ENCODE measurements around the gene PHYHD1. TPM values are rescaled to one million over a fixed set of nuclear protein-coding genes. Genes with fewer than 3 reads are reported as not detected.
A peak's percentile ranks its signal among the peaks of the same experiment; 100 is the strongest.

Gene PHYHD1
- total RNA-seq, 4 donors from 2014 or later = 4.4 to 23.9 (median 7.5) TPM; not detected in 1

DNA sequence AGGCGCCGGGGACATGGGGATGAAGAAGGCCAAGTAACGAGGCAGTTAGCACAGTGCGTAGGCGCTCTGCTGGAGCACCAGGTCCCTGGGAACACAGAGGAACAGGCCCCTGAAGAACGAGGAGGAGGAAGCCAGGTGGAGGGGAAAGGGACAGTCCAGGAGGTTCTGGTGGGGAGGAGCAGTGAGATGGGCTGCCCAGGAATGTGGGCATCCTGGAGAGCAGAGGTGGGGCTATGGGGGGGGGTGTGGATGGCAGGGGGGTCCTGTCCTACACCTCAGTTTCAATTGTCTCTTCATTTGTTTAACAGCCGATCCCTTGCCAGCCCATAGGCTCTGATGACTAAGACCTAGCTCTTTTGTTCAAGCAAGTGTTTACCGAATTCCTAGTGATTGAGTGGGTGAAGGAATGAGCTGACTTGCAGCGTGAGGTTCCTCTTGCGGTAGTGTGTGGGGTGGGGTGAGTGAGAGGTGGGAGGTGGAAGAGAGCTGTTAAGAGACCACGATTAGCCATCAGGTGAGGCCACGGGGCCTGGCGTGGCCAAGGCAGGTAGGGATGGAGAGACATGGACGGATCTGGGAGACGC is 8.4 kb upstream of the PHYHD1 start:
- Histone ChIP-seq H3K4me1 (peaks cover 0 to 46% (median 3%) of the 10 kb centered on the region in 4 donors), H3K4me3 (no peak overlapping the region), H3K27ac (peak overlapping the region in 3 of 4 donors; percentile 42 to 68 (median 62)), H3K9me3 (no peaks in the 10 kb centered on the region), H3K36me3 (peaks cover 0 to 47% (median 0%) of the 10 kb centered on the region in 3 donors), H3K27me3 (no peaks in the 10 kb centered on the region)
- TF ChIP-seq, protein P1, sequence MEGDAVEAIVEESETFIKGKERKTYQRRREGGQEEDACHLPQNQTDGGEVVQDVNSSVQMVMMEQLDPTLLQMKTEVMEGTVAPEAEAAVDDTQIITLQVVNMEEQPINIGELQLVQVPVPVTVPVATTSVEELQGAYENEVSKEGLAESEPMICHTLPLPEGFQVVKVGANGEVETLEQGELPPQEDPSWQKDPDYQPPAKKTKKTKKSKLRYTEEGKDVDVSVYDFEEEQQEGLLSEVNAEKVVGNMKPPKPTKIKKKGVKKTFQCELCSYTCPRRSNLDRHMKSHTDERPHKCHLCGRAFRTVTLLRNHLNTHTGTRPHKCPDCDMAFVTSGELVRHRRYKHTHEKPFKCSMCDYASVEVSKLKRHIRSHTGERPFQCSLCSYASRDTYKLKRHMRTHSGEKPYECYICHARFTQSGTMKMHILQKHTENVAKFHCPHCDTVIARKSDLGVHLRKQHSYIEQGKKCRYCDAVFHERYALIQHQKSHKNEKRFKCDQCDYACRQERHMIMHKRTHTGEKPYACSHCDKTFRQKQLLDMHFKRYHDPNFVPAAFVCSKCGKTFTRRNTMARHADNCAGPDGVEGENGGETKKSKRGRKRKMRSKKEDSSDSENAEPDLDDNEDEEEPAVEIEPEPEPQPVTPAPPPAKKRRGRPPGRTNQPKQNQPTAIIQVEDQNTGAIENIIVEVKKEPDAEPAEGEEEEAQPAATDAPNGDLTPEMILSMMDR (IDR thresholded peaks at IDR 0.05) = no peak
- no peak for TF ChIP-seq POLR2A (IDR thresholded peaks at IDR 0.05)
- DNase-seq = no peak

DNA sequence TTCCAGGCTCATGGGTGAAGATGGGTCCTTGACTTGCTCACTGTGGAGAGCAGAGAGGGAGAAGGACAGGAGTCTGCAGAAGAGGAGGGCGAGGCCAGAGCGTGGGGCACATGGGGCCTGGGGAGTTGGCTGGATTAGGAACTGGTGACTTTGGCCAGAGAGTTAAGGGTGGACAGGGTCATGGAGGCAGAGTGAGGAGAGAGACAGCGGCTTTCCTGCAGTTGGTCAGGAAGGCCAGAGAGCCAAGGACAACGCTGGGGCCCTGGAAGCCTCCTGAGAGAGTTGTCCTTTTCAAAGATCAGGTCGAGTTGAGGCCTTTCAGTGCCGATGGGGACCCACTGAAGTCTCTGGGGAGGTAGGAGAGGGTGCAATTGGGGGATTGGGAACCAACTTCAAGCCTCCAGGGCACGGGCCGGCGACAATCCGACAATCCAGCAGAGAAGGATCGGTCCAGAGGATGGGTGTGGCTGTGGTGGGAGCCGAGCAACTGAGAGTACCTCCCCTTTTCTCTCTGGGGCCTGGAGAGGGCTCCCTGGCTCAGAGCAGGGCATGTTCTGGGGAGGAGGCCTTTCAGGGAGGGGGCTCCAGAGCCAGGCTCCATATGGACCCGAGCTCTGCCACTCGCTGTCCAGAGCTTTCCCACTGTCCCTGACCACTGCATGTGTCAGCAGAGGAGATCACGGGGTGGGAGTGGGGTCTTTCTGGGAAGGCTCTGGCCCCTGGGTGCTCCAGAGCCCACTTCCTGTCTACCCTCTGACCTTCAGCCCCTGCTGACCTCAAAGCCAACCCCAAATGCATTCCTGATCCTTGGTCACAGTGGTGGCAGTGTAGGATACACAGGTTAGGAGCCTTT is 7.5 kb upstream of the PHYHD1 start:
- TF ChIP-seq, protein P1 (IDR thresholded peaks at IDR 0.05) = no peak
- TF ChIP-seq POLR2A (IDR thresholded peaks at IDR 0.05) = no peak
- H3K27ac ChIP-seq = peak overlapping the region; percentile 25 to 62 (median 30)
- DNase-seq = no peak

DNA sequence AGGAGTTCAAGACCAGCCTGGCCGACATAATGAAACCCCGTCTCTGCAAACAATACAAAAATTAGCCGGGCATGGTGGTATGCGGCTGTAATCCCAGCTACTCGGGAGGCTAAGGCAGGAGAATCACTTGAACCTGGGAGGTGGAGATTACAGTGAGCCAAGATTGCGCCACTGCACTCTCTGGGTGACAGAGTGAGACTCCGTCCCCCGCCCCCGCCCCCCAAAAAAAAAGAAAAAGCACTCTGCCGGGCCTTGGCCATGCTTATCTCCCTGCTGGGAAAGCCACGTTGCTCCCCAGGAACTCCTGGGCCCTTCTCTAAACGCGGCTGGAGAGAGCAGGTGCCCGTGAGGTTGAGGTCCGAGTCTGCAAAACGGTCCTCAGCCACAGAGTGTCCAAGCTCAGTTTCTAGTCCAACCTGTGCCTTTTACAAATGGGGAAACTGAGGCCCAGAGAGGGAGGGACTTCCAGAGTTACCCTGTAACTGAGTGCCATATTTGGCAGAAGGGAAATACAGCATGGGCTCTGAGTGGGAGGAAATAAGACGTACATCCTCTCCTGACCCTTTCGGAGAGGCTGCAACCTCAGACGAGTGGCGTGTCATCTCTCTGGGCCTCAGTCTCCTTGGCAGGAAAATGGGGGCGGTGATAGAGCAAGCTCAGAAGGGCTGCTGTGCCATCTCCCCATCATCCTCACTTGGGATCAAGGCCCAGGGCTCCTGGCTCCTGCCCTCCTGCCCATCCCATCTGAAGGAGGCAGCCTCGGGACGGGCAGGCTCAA is 6.6 kb upstream of the PHYHD1 start:
- no peak overlapping the region for H3K4me3 ChIP-seq
- no peak for TF ChIP-seq POLR2A (IDR thresholded peaks at IDR 0.05)
- TF ChIP-seq, protein P1 (IDR thresholded peaks at IDR 0.05) = no peak
- H3K4me1 ChIP-seq = peaks cover 0 to 50% (median 3%) of the 10 kb centered on the region in 4 donors
- no peaks in the 10 kb centered on the region for H3K27me3 ChIP-seq
- H3K27ac ChIP-seq = peak overlapping the region in 1 of 4 donors; percentile 62
- no peak for DNase-seq
- H3K36me3 ChIP-seq = peaks cover 0 to 32% (median 0%) of the 10 kb centered on the region in 3 donors
- no peaks in the 10 kb centered on the region for H3K9me3 ChIP-seq

More for the DNA sequence above, 7.5 kb upstream of the PHYHD1 start:
- peaks cover 0 to 41% (median 0%) of the 10 kb centered on the region in 3 donors for H3K36me3 ChIP-seq
- no peaks in the 10 kb centered on the region for H3K9me3 ChIP-seq
- no peak overlapping the region for H3K4me3 ChIP-seq
- peaks cover 0 to 46% (median 3%) of the 10 kb centered on the region in 4 donors for H3K4me1 ChIP-seq
- H3K27me3 ChIP-seq = no peaks in the 10 kb centered on the region

DNA sequence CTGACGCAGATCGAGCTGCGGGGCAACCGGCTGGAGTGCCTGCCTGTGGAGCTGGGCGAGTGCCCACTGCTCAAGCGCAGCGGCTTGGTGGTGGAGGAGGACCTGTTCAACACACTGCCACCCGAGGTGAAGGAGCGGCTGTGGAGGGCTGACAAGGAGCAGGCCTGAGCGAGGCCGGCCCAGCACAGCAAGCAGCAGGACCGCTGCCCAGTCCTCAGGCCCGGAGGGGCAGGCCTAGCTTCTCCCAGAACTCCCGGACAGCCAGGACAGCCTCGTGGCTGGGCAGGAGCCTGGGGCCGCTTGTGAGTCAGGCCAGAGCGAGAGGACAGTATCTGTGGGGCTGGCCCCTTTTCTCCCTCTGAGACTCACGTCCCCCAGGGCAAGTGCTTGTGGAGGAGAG is 4.6 kb upstream of the PHYHD1 start:
- peaks cover 0 to 55% (median 3%) of the 10 kb centered on the region in 4 donors for H3K4me1 ChIP-seq

DNA sequence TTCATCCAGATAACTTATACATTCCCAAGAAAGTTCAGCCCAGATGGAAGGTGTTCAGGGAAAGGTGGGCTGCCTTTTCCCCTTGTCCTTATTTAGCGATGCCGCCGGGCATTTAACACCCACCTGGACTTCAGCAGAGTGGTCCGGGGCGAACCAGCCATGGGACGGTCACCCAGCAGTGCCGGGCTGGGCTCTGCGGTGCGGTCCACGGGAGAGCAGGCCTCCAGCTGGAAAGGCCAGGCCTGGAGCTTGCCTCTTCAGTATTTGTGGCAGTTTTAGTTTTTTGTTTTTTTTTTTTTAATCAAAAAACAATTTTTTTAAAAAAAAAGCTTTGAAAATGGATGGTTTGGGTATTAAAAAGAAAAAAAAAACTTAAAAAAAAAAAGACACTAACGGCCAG is 4.0 kb upstream of the PHYHD1 start:
- TF ChIP-seq, protein P1 (IDR thresholded peaks at IDR 0.05) = no peak
- TF ChIP-seq POLR2A (IDR thresholded peaks at IDR 0.05) = no peak
- Histone ChIP-seq H3K9me3 (no peaks in the 10 kb centered on the region), H3K27me3 (no peaks in the 10 kb centered on the region), H3K4me3 (no peak overlapping the region), H3K27ac (peak overlapping the region; percentile 51 to 72 (median 53)), H3K36me3 (peaks cover 0 to 16% (median 0%) of the 10 kb centered on the region in 3 donors), H3K4me1 (peaks cover 0 to 50% (median 3%) of the 10 kb centered on the region in 4 donors)
- DNase-seq = no peak

More for the DNA sequence above, 4.6 kb upstream of the PHYHD1 start:
- TF ChIP-seq, protein P1 (IDR thresholded peaks at IDR 0.05) = no peak
- no peak for TF ChIP-seq POLR2A (IDR thresholded peaks at IDR 0.05)
- Histone ChIP-seq H3K4me3 (peak overlapping the region in 1 of 4 donors; percentile 15), H3K36me3 (peaks cover 0 to 16% (median 0%) of the 10 kb centered on the region in 3 donors), H3K27ac (peak overlapping the region; percentile 51 to 72 (median 53)), H3K9me3 (no peaks in the 10 kb centered on the region), H3K27me3 (no peaks in the 10 kb centered on the region)
- no peak for DNase-seq
